Esophagus mucosa (tissue), 1 donor: ENCODE measurements around the gene RAB44. TPM values are rescaled to one million over a fixed set of nuclear protein-coding genes. Genes with fewer than 3 reads are reported as not detected.
"Not testable (repeated sequence)": the region's sequence is repeated elsewhere in the genome, so short reads cannot be mapped to it uniquely, and the experiment has no call there.

Experiments used
- ATAC-seq: fragments of 200-7000 bp; cut with Tn5 transposase; one replicate; pipeline ENCODE4 v1.9.1; 2020
- total RNA-seq: library from RNA; stranded (reverse); gene quantifications from one replicate; pipeline ENCODE4 v1.2.4, GENCODE V29; 2023
- donor health status: DM: yes; HTN: yes; CAD: no.

RAB44 gene
- total RNA-seq: 0.36 TPM

- ATAC-seq: no peak
These were observed at the start of gene RAB44 for GRCh38 chr6:36697481-36697903. Gene RAB44 (plus strand): TSS chr6:36697826. CDS start chr6:36704236, 6,410 bp downstream.

GRCh38 chr6:36649086-36649485 lies 48.5 kb upstream of the RAB44 start:
- no peak for ATAC-seq

- no peak for ATAC-seq
These were observed 47.7 kb upstream of the RAB44 start for GRCh38 chr6:36649701-36650484.

DNA sequence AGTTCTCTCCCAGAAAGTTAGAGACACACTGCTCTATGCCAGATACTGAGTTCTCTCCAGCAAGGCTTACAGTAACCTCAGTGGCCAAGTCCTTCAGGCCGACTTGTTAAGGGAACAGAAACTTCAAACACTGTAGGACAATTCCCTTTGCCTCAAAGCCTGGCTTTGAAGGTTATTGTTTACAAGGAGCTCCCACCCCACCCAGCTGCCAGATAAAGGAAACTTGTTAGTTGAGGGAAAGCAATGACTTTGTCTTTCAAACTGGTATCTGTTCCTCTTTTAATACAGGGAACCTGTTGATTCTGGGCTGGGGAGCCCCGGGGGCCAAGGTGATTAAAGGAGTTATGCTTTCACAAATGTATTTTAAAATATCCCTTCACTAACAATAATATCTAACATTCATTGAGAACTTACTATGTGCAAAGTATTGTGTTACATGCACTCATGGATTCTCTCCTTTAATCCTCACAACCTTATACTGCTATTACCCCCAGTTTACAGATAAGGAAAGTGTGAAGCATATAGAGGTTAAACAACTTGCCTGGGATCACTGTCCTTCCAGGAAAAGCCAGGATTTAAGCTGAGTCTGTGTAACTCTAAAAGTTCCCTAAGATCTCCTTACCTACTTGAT lies 46.7 kb upstream of the RAB44 start:
- ATAC-seq: peak; percentile 20

- no peak for ATAC-seq
These were observed 45.8 kb upstream of the RAB44 start for GRCh38 chr6:36651659-36652379.

DNA sequence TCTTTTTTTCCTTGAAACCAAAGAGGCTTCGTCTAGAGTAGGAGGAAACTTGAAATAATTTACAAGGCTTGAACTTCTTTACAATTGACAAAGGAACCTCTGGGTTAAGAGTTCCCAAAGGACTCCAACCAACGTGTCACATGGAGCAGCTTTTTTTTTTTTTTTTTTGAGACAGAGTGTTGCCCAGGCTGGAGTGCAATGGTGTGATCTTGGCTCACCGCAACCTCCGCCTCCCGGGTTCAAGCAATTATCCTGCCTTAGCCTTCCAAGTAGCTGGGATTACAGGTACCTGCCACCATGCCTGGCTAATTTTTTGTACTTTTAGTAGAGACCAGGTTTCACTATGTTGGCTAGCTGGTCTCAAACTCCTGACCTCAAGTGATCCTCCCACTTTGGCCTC lies 43.2 kb upstream of the RAB44 start:
- not testable (repeated sequence) for ATAC-seq

- no peak for ATAC-seq
These were observed 42.4 kb upstream of the RAB44 start for GRCh38 chr6:36655085-36655724.

- no peak for ATAC-seq
These were observed 41.2 kb upstream of the RAB44 start for GRCh38 chr6:36656441-36656840.

DNA sequence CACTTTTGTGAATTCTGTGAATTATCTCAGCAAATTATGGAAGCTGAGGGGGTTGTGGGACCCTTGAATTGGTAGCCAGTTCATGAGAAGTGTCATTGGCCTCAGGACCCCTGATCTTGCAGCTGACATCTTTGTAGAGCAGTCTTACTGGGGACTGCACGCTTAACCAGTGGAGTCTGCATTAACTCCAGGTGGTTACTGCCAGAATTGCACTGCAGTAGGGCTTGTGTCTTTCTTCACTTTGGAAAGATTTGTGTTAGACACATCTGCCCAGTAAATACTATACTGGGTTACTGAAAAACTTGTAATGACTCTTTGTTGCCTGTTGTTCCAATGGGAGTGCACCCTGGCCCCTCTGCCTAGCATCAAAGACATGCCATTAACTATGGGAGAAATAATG lies 40.4 kb upstream of the RAB44 start:
- no peak for ATAC-seq

- ATAC-seq: peak; percentile 14
These were observed 39.6 kb upstream of the RAB44 start for GRCh38 chr6:36657942-36658544.

DNA sequence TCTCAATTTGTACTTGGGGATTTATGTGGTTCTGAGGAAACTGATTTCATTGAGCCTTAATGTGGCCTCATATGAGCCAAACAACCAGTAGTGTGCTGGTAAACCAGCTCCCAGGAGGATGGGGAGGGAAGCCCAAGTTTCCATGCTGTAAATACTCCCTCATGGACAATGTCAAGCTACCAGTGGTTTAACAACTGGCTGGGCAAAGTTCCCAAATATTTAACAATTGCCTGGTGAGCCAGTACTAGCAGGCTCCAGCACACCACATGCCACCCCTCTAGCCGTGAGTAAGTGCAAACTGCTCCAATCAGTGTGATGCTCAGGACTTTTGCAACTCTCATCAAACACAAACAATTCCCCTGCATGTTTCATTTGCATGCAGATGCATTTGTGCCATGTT lies 38.4 kb upstream of the RAB44 start:
- ATAC-seq: peak; percentile 74

GRCh38 chr6:36660771-36661471 lies 36.7 kb upstream of the RAB44 start:
- ATAC-seq: peak; percentile 53

DNA sequence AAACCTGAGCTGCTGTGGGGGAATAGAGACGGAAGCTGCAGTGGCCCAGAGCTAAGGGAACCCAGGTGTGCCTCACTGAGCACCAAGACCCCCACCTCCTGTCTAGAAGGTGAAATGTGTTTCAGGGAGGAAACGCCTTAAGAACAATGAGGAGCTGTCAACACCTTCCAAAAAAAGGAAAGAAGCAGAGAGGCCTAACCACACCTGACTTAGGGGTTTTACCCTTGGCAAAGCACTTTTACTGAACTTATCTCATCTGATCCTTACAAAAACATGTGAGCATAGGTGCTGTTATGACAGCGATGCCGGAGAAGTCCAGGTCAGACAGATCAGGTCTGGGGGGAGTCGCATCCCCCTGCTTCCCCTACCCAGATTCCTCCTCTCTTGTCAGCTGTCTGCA lies 35.2 kb upstream of the RAB44 start:
- peak; percentile 21 for ATAC-seq

DNA sequence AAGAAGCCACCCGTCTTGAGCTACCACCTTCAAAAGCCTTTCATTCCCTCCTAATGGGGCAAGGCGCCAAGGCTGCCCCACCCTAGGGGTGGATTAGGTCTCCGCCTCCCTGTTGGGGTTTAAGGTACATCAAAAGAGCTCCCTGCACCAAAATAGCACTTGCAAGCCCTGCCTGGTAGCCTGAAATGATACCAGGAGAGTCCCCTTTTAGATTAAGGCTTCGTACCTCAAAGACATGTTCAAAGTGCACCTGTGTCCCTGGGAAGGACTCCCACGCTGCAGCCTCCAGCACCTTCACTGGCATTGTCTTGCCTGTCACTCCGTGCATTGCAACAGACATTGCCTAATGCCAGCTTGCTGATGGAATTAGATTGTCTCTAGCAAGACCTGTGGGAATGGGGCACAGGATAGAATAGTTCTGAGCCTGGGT lies 34.8 kb upstream of the RAB44 start:
- peak; percentile 44 for ATAC-seq

- no peak for ATAC-seq
These were observed 33.9 kb upstream of the RAB44 start for GRCh38 chr6:36663504-36664446.

GRCh38 chr6:36665180-36665579 lies 32.4 kb upstream of the RAB44 start:
- no peak for ATAC-seq

GRCh38 chr6:36666287-36666686 lies 31.3 kb upstream of the RAB44 start:
- ATAC-seq: no peak

DNA sequence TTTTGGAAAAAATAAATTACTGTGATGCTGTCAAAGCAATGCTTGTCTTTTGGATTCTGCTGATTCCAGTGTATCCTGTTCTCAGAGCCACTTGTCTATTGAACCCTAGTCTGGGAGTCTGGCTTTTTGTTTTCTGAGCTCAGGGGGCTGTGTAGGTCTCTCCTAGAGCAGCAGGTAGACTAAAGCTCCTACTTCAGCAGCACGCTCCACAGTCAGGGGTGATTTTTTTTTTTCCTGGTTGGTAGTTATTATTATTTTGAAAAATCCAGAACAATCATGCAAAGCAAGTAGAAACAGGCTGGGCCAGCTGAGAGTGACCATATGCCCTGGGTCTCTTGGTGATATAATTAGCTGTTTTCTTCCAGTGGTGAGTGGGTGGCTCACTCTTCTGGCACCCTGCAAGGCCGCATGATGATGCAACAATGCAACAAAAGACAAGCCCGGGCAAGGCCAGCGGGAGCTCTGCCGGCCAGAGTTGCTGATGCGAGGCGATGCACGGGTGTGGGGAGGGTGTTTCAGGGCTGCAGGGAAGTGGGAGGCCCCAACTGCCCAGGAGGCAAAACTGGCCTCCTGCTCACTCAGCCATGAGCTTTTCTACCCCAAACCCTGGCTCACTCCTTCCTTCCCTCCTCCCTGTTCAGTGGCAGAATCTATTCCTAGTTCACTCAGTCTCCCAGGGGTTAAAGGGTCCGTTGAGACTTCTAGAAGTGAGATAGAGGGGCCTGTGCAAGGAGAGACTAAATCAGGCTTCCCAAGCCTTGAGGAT lies 30.6 kb upstream of the RAB44 start:
- ATAC-seq: peak; percentile 78

GRCh38 chr6:36668591-36668990 lies 29.0 kb upstream of the RAB44 start:
- ATAC-seq: no peak

DNA sequence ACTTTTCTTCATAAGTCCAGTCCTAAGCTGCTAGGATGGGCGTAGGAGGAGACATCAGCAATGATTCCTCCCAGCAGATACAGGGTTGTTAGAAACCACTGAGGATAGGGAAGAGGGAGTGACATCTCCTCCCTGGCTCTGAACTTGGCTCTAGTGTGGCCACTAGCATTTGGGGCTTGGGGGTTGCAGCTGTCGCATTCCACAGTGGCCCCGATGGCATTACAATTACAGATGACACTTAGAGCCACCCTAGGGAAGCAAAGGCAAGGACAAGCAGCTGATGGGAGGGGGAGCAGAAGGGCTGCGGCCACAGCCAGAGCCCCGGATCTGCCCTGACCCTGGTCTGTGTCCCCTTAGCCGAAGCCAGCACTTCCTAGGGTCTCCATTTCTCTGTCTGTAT lies 28.6 kb upstream of the RAB44 start:
- ATAC-seq: no peak
